ENCODE results near the gene RILPL1. TPM values are rescaled to one million over a fixed set of nuclear protein-coding genes. Genes with fewer than 3 reads are reported as not detected.
A peak's percentile ranks its signal among the peaks of the same experiment; 100 is the strongest.

The RILPL1 gene
- total and polyA plus RNA-seq, 10 of the 15 experiments (the other 5 are each of a cell fraction or from before 2014, with no cell fraction given) = 0.05 to 0.61 (median 0.25) TPM

GRCh38 chr12:123457980-123458779 is 75.3 kb downstream of the RILPL1 start, which contains the start of gene SNRNP35 (continued):
- TF ChIP-seq ZBTB4 (CRISPR knock-in tag; IDR thresholded peaks at IDR 0.05) (no peak), E2F4 (IDR thresholded peaks at IDR 0.05; ENCODE audit: low read depth, low read length) (0 out of 2 replicates have a peak, but pooled peaks have one; percentile 17), EGR1 (IDR thresholded peaks at IDR 0.05; ENCODE audit: borderline replicate concordance in 1 of 2, low read depth in 2 of 2, low read length in 2 of 2) (peak in 1 of 2 experiments; percentile 27; a peak in 1 of 3 replicates), RELB (IDR thresholded peaks at IDR 0.05; ENCODE audit: low read depth) (peak; percentile 85), HSF1 (IDR thresholded peaks at IDR 0.05; ENCODE audit: low read depth, low read length) (no peak), NFXL1 (IDR thresholded peaks at IDR 0.05; ENCODE audit: borderline replicate concordance) (no peak), MTA3 (IDR thresholded peaks at IDR 0.05; ENCODE audit: borderline replicate concordance, low read length) (no peak), YBX1 (IDR thresholded peaks at IDR 0.05) (no peak)

Data from GM12878 (cell line).